ENCODE results near the gene TRAF1.

The TRAF1 gene

GRCh38 chr9:120949290-120949689 is 22.7 kb upstream of the TRAF1 start:
- Histone ChIP-seq H3K9me3 (ENCODE audit: insufficient read depth, low read depth, low read length) (no peaks in the 10 kb centered on the region), H3F3A (ENCODE audit: low read depth) (0 out of 2 replicates have a peak, but pooled peaks cover 4% of the 10 kb centered on the region), H3K4me1 (ENCODE audit: insufficient read depth, low read length, poor library complexity, severe bottlenecking) (peaks cover 52% of the 10 kb centered on the region), H3K79me2 (ENCODE audit: insufficient read depth, low read length) (no peaks in the 10 kb centered on the region), H4K20me1 (ENCODE audit: insufficient read depth, low read length, poor library complexity, severe bottlenecking) (no peaks in the 10 kb centered on the region), H3K9me2 (replicated peaks; ENCODE audit: low read depth, low read length) (no peaks in the 10 kb centered on the region), H2AFZ (ENCODE audit: low read length) (no peak overlapping the region), H3K4me3 (ENCODE audit: low read length, poor library complexity, severe bottlenecking) (no peak overlapping the region), H3K4me2 (ENCODE audit: low read depth, low read length, poor library complexity, severe bottlenecking) (no peak overlapping the region), H3K36me3 (ENCODE audit: insufficient read depth, low read length) (no peaks in the 10 kb centered on the region), H3K9ac (ENCODE audit: low read depth, low read length, poor library complexity, severe bottlenecking) (no peak overlapping the region), H3K27me3 (ENCODE audit: insufficient read depth, low read length, poor library complexity, severe bottlenecking) (no peaks in the 10 kb centered on the region)
- TF ChIP-seq EZH2phosphoT487 (IDR thresholded peaks at IDR 0.05; ENCODE audit: borderline replicate concordance), result no peak
- TF ChIP-seq CTCF (conservative IDR thresholded peaks at IDR 0.05; ENCODE audit: low read length), result no peak

- Histone ChIP-seq H3K27me3 (ENCODE audit: insufficient read depth, low read length, poor library complexity, severe bottlenecking) (no peaks in the 10 kb centered on the region), H3K79me2 (ENCODE audit: insufficient read depth, low read length) (no peaks in the 10 kb centered on the region), H2AFZ (ENCODE audit: low read length) (no peak overlapping the region), H3K4me3 (ENCODE audit: low read length, poor library complexity, severe bottlenecking) (no peak overlapping the region), H3K9me3 (ENCODE audit: insufficient read depth, low read depth, low read length) (no peaks in the 10 kb centered on the region), H3K4me2 (ENCODE audit: low read depth, low read length, poor library complexity, severe bottlenecking) (no peak overlapping the region), H3K9ac (ENCODE audit: low read depth, low read length, poor library complexity, severe bottlenecking) (no peak overlapping the region), H3F3A (ENCODE audit: low read depth) (0 out of 2 replicates have a peak, but pooled peaks cover 4% of the 10 kb centered on the region), H3K36me3 (ENCODE audit: insufficient read depth, low read length) (no peaks in the 10 kb centered on the region), H4K20me1 (ENCODE audit: insufficient read depth, low read length, poor library complexity, severe bottlenecking) (no peaks in the 10 kb centered on the region), H3K9me2 (replicated peaks; ENCODE audit: low read depth, low read length) (no peaks in the 10 kb centered on the region), H3K4me1 (ENCODE audit: insufficient read depth, low read length, poor library complexity, severe bottlenecking) (peaks cover 52% of the 10 kb centered on the region)
- TF ChIP-seq CTCF (conservative IDR thresholded peaks at IDR 0.05; ENCODE audit: low read length), result no peak
- no peak for TF ChIP-seq EZH2phosphoT487 (IDR thresholded peaks at IDR 0.05; ENCODE audit: borderline replicate concordance)
These were observed 22.2 kb upstream of the TRAF1 start for GRCh38 chr9:120948824-120949223.

- H3K9ac ChIP-seq (ENCODE audit: low read depth, low read length, poor library complexity, severe bottlenecking), result no peak overlapping the region
- 0 out of 2 replicates have a peak, but pooled peaks cover 4% of the 10 kb centered on the region for H3F3A ChIP-seq (ENCODE audit: low read depth)
- no peaks in the 10 kb centered on the region for H3K79me2 ChIP-seq (ENCODE audit: insufficient read depth, low read length)
- H3K27me3 ChIP-seq (ENCODE audit: insufficient read depth, low read length, poor library complexity, severe bottlenecking), result no peaks in the 10 kb centered on the region
- no peak overlapping the region for H2AFZ ChIP-seq (ENCODE audit: low read length)
- peaks cover 43% of the 10 kb centered on the region for H3K4me1 ChIP-seq (ENCODE audit: insufficient read depth, low read length, poor library complexity, severe bottlenecking)
- H3K4me3 ChIP-seq (ENCODE audit: low read length, poor library complexity, severe bottlenecking), result no peak overlapping the region
- TF ChIP-seq CTCF (conservative IDR thresholded peaks at IDR 0.05; ENCODE audit: low read length) (no peak), EZH2phosphoT487 (IDR thresholded peaks at IDR 0.05; ENCODE audit: borderline replicate concordance) (no peak)
- no peaks in the 10 kb centered on the region for H3K36me3 ChIP-seq (ENCODE audit: insufficient read depth, low read length)
- no peaks in the 10 kb centered on the region for H3K9me2 ChIP-seq (replicated peaks; ENCODE audit: low read depth, low read length)
- H3K9me3 ChIP-seq (ENCODE audit: insufficient read depth, low read depth, low read length), result no peaks in the 10 kb centered on the region
- no peak overlapping the region for H3K4me2 ChIP-seq (ENCODE audit: low read depth, low read length, poor library complexity, severe bottlenecking)
- no peaks in the 10 kb centered on the region for H4K20me1 ChIP-seq (ENCODE audit: insufficient read depth, low read length, poor library complexity, severe bottlenecking)
These were observed 20.6 kb upstream of the TRAF1 start for GRCh38 chr9:120947222-120947621.
